PC-3 (cell line): ENCODE results near the gene ZFP3. TPM values are rescaled to one million over a fixed set of nuclear protein-coding genes. Genes with fewer than 3 reads are reported as not detected.

Source experiments
- ATAC-seq: fragments of 200-7000 bp; cut with Tn5 transposase; 2 replicates; pipeline ENCODE4 v1.9.1; 2020; ENCODE audit warnings: mild to moderate bottlenecking, moderate library complexity
- BruUV-seq: library from RNA; stranded (reverse); fragments of 400-500 nt; replicated peaks from 2 replicates; lab custom pipeline; 2021; lab: Mats Ljungman, UMichigan
- CTCF ChIA-PET: fragments of 300-600 bp; sonication (Branson Sonifier 250); formaldehyde crosslinking; loops from one replicate; lab custom pipeline; 2022; ENCODE audit warnings: antibody characterized with exemption; lab: Charles Lee
- POLR2A ChIA-PET: fragments of 300-600 bp; sonication (Branson Sonifier 250); formaldehyde crosslinking; loops from one replicate; lab custom pipeline; 2022; ENCODE audit warnings: antibody characterized with exemption; ENCODE audit not compliant: unreplicated experiment; lab: Charles Lee
- DNase-seq: peaks from one replicate; pipeline ENCODE4 v3.0.0-alpha.2; 2015
- H2AFZ ChIP-seq: fragments of 300-600 bp; sonication (generic); 2 replicates; pipeline ENCODE4 v1.6.0; 2016; ENCODE audit warnings: antibody characterized with exemption, low read length
- H3F3A ChIP-seq: fragments of 300-600 bp; sonication (generic); one replicate; pipeline ENCODE4 v1.6.0; 2017; ENCODE audit warnings: antibody characterized with exemption, low read length, control low read depth, mild to moderate bottlenecking; ENCODE audit not compliant: unreplicated experiment
- H3K27ac ChIP-seq: fragments of 300-600 bp; sonication (generic); 2 replicates; pipeline ENCODE4 v1.5.1; 2016; ENCODE audit warnings: mild to moderate bottlenecking, low read length
- H3K27me3 ChIP-seq: fragments of 300-600 bp; sonication (generic); 2 replicates; pipeline ENCODE4 v1.6.1; 2016; ENCODE audit warnings: low read length, mixed read lengths
- H3K36me3 ChIP-seq: fragments of 300-600 bp; sonication (generic); 2 replicates; pipeline ENCODE4 v1.6.1; 2016; ENCODE audit warnings: low read depth, mixed run types, low read length, mixed read lengths
- H3K4me1 ChIP-seq: fragments of 300-600 bp; sonication (generic); 2 replicates; pipeline ENCODE4 v1.5.1; 2016; ENCODE audit warnings: low read length; ENCODE audit not compliant: insufficient read depth
- H3K4me2 ChIP-seq: fragments of 300-600 bp; sonication (generic); 2 replicates; pipeline ENCODE4 v1.6.0; 2016; ENCODE audit warnings: low read length
- H3K4me3 ChIP-seq: fragments of 300-600 bp; sonication (generic); 2 replicates; pipeline ENCODE4 v1.5.1; 2016; ENCODE audit warnings: mild to moderate bottlenecking, low read length, mixed read lengths
- H3K79me2 ChIP-seq: fragments of 300-600 bp; sonication (generic); 2 replicates; pipeline ENCODE4 v1.6.1; 2017; ENCODE audit warnings: low read length, mixed read lengths
- H3K9ac ChIP-seq: fragments of 300-600 bp; sonication (generic); 2 replicates; pipeline ENCODE4 v1.6.0; 2016; ENCODE audit warnings: mild to moderate bottlenecking, low read length
- H3K9me2 ChIP-seq: fragments of 300-600 bp; sonication (generic); replicated peaks from 2 replicates; pipeline ENCODE4 v1.6.1; 2016; ENCODE audit warnings: mixed run types, low read length, mixed read lengths
- H3K9me3 ChIP-seq: fragments of 300-600 bp; sonication (generic); 2 replicates; pipeline ENCODE4 v1.6.1; 2016; ENCODE audit warnings: low read length, mixed read lengths
- H4K20me1 ChIP-seq: fragments of 300-600 bp; sonication (generic); 2 replicates; pipeline ENCODE4 v1.6.1; 2016; ENCODE audit warnings: low read length, mixed read lengths
- EZH2 ChIP-seq: fragments of 300-600 bp; sonication (generic); IDR thresholded peaks from one replicate; pipeline ENCODE4 v1.6.1; 2017; ENCODE audit warnings: antibody characterized with exemption, mild to moderate bottlenecking, low read length; ENCODE audit not compliant: unreplicated experiment
- EZH2phosphoT487 ChIP-seq: fragments of 300-600 bp; sonication (generic); IDR thresholded peaks from 2 replicates; pipeline ENCODE4 v1.6.1; 2018; ENCODE audit warnings: mild to moderate bottlenecking, antibody characterized with exemption, low read length, borderline replicate concordance
- intact Hi-C: fragments of 100-400 bp; cut with micrococcal nuclease; formaldehyde crosslinking; loops from 2 replicates; pipeline ENCODE4 v1.9.0; 2023
- total RNA-seq: library from RNA; depleted of rRNA; stranded (reverse); fragments of >200 nt; gene quantifications from 2 replicates; pipeline ENCODE4 v1.2.3, GENCODE V29; 2014
- TF ChIP-seq, protein P1 (sequence below): fragments of 300-600 bp; sonication (generic); conservative IDR thresholded peaks from 2 replicates; pipeline ENCODE4 v1.5.1; 2017; ENCODE audit warnings: antibody characterized with exemption, low read depth, mild to moderate bottlenecking, low read length

ZFP3 gene
- total RNA-seq, 1 experiment from 2014 or later = 0.84 TPM

DNA sequence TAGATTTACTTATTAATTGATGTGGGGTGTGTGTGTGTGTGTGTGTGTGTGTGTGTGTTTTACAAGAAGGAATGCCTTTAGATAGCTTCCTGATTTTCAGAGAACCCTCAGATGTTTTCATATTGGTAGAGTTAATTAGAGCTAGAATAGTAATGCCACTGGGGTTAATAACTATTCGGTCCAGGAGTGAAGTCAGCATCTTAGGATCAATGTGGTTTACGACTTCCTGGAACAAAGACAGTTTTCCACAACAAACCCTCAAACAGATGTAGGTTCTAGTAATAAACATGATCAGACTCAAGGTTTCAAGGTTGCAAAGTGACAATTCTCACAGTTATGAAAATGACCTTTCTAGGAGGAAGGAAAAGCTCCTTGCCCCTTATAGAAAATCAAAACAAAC is 30.8 kb upstream of the ZFP3 start:
- no peak overlapping the region for H3K9ac ChIP-seq
- H4K20me1 ChIP-seq = no peaks in the 10 kb centered on the region
- no peaks in the 10 kb centered on the region for H3F3A ChIP-seq
- ChIA-PET CTCF (no interaction called here), POLR2A (no interaction called here)
- no peaks in the 10 kb centered on the region for H3K27me3 ChIP-seq
- no peaks in the 10 kb centered on the region for H3K9me2 ChIP-seq
- H3K4me1 ChIP-seq = no peaks in the 10 kb centered on the region
- H3K36me3 ChIP-seq = no peaks in the 10 kb centered on the region
- TF ChIP-seq, protein P1, sequence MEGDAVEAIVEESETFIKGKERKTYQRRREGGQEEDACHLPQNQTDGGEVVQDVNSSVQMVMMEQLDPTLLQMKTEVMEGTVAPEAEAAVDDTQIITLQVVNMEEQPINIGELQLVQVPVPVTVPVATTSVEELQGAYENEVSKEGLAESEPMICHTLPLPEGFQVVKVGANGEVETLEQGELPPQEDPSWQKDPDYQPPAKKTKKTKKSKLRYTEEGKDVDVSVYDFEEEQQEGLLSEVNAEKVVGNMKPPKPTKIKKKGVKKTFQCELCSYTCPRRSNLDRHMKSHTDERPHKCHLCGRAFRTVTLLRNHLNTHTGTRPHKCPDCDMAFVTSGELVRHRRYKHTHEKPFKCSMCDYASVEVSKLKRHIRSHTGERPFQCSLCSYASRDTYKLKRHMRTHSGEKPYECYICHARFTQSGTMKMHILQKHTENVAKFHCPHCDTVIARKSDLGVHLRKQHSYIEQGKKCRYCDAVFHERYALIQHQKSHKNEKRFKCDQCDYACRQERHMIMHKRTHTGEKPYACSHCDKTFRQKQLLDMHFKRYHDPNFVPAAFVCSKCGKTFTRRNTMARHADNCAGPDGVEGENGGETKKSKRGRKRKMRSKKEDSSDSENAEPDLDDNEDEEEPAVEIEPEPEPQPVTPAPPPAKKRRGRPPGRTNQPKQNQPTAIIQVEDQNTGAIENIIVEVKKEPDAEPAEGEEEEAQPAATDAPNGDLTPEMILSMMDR = no peak
- no peak for TF ChIP-seq EZH2
- no peak for TF ChIP-seq EZH2phosphoT487
- H3K27ac ChIP-seq = no peak overlapping the region
- H3K4me3 ChIP-seq = no peak overlapping the region
- no peaks in the 10 kb centered on the region for H3K79me2 ChIP-seq
- no TSS peak for BruUV-seq
- ATAC-seq (no peak), DNase-seq (no peak)
- H3K9me3 ChIP-seq = no peaks in the 10 kb centered on the region
- intact Hi-C loops = no loop called here
- H3K4me2 ChIP-seq = no peak overlapping the region
- no peak overlapping the region for H2AFZ ChIP-seq

DNA sequence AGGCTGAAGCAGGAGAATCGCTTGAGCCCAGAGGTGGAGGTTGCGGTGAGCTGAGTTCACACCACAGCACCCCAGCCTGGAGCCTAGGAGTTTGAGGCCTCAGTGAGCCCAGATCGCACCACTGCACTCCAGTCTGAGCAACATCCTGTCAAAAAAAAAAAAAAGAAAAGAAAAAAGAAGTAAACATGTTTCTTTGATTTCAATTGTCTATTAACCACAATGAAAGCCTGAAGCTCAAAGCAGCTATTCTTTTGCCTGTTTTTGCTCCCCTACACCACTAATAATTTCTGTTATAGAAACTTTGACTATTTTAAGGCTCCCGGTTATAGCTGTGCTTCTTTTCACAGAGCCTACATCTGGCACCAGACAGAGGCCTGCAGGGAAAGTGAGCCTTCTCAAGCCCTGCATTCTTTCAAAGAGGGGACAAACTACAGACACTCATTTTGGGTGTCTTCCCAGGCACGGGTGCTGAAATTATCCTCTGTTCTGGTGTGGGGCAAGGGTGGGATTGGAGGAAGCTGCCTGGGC is 28.9 kb upstream of the ZFP3 start:
- DNase-seq (no peak), ATAC-seq (no peak)
- Histone ChIP-seq H2AFZ (no peak overlapping the region), H3K9ac (no peak overlapping the region), H3K27me3 (no peaks in the 10 kb centered on the region), H3K4me2 (no peak overlapping the region), H3K79me2 (no peaks in the 10 kb centered on the region), H3K36me3 (no peaks in the 10 kb centered on the region), H3F3A (no peaks in the 10 kb centered on the region), H3K9me3 (no peaks in the 10 kb centered on the region), H3K4me1 (no peaks in the 10 kb centered on the region), H3K27ac (no peak overlapping the region), H4K20me1 (no peaks in the 10 kb centered on the region), H3K9me2 (no peaks in the 10 kb centered on the region), H3K4me3 (no peak overlapping the region)
- TF ChIP-seq EZH2phosphoT487 = no peak
- no peak for TF ChIP-seq EZH2
- TF ChIP-seq, protein P1 = no peak
- POLR2A ChIA-PET = no interaction called here
- intact Hi-C loops = no loop called here
- BruUV-seq = no TSS peak
- CTCF ChIA-PET = no interaction called here

DNA sequence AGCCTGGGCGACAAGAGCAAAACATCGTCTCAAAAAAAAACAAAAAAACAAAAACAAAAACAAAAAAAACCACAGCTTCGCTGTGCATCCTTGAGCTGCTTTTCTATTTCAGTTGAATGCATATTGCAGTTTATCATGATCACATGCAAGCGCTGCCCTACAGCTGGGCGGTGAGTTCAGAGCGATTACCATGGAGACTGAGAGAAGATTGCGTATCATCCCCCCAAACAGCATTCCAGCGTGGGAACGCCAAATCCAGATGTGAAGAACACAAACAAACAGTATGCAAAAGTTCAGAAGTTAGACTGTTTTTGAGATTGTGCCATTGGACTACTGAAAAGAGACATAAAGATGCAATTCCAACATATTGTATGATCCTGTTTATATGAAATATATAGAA is 28.0 kb upstream of the ZFP3 start:
- Histone ChIP-seq H4K20me1 (no peaks in the 10 kb centered on the region), H3K4me2 (no peak overlapping the region), H2AFZ (no peak overlapping the region), H3K9ac (no peak overlapping the region), H3K27me3 (no peaks in the 10 kb centered on the region), H3K9me3 (no peaks in the 10 kb centered on the region), H3K4me3 (no peak overlapping the region), H3K36me3 (no peaks in the 10 kb centered on the region), H3F3A (no peaks in the 10 kb centered on the region), H3K79me2 (no peaks in the 10 kb centered on the region), H3K9me2 (no peaks in the 10 kb centered on the region), H3K4me1 (no peaks in the 10 kb centered on the region), H3K27ac (no peak overlapping the region)
- intact Hi-C loops = no loop called here
- no peak for ATAC-seq
- DNase-seq = no peak
- TF ChIP-seq EZH2phosphoT487 = no peak
- no peak for TF ChIP-seq EZH2
- TF ChIP-seq, protein P1 = no peak
- ChIA-PET CTCF (no interaction called here), POLR2A (no interaction called here)
- BruUV-seq = no TSS peak
